Measurements from ENCODE around the gene SLC25A4. TPM values are rescaled to one million over a fixed set of nuclear protein-coding genes. Genes with fewer than 3 reads are reported as not detected.
"Not testable (repeated sequence)": the region's sequence is repeated elsewhere in the genome, so short reads cannot be mapped to it uniquely, and the experiment has no call there.

Gene SLC25A4
- total and polyA plus RNA-seq, 4 donors = 72.6 to 119 (median 92.3) TPM

DNA sequence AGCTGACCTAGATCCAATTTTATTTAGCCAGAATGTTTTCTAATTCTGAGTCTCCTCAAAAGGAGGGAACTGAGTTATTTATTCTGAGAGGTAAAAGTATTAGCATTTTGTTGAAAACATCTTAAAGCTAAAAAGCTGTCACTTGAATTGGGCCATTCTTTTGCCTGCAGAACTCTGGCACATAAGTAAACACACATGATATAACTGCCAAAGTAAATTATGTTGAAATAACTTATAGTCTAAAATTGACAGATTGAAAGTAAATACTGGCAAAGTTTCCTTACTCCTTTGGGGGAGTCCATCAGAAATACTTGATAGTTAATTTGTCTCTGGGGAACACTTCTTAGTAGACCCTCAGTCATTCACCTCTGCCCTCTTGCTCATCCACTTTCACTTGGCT lies 38.3 kb upstream of the SLC25A4 start:
- H3K36me3 ChIP-seq (ENCODE audit: control insufficient read depth in 1 of 2, insufficient read depth in 2 of 2, low read length in 1 of 2) = no peaks in the 10 kb centered on the region
- no peak overlapping the region for H3K27ac ChIP-seq (ENCODE audit: low read depth in 1 of 2, low read length in 2 of 2)
- ATAC-seq (ENCODE audit: low FRiP score) = no peak
- no peaks in the 10 kb centered on the region for H3K9me3 ChIP-seq (ENCODE audit: control insufficient read depth, low read length)
- H3K4me1 ChIP-seq (ENCODE audit: control insufficient read depth in 1 of 2, insufficient read depth in 2 of 2, low read length in 2 of 2) = no peaks in the 10 kb centered on the region
- intact Hi-C loops (cut with DNase I) = no loop called here
- no peak for DNase-seq
- no peak overlapping the region for H3K4me3 ChIP-seq (ENCODE audit: low read length in 2 of 2)
- no peaks in the 10 kb centered on the region for H3K27me3 ChIP-seq (ENCODE audit: control insufficient read depth in 1 of 2, insufficient read depth in 2 of 2, low read length in 1 of 2)

DNA sequence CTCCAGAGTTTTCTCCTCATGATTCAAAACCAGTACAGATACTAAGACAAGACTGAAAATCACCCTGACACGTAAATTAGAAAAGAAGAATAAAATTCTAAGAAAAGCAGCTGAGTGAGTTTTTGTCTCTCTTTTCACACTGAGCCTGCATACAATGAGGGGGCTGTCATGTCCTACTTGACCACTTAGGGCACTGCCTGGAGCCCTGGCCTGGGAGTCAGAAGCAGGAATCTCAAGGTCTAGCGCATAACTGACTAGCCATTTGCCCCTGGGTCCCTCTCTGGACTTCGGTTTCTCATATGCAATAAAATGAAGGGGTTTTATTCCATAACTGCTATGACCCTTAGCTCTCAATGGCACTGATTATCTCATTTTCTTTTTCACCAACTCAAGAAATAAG lies 36.7 kb upstream of the SLC25A4 start:
- ATAC-seq (ENCODE audit: low FRiP score) (no peak), DNase-seq (no peak)
- intact Hi-C loops (cut with DNase I) = no loop called here
- H3K27me3 ChIP-seq (ENCODE audit: control insufficient read depth in 1 of 2, insufficient read depth in 2 of 2, low read length in 1 of 2) = no peaks in the 10 kb centered on the region
- no peaks in the 10 kb centered on the region for H3K4me1 ChIP-seq (ENCODE audit: control insufficient read depth in 1 of 2, insufficient read depth in 2 of 2, low read length in 2 of 2)
- H3K4me3 ChIP-seq (ENCODE audit: low read length in 2 of 2) = no peak overlapping the region
- 95 to 96% methylated on average over 3 of the region's 3 CpGs for WGBS, 2 donors
- H3K36me3 ChIP-seq (ENCODE audit: control insufficient read depth in 1 of 2, insufficient read depth in 2 of 2, low read length in 1 of 2) = no peaks in the 10 kb centered on the region
- no peaks in the 10 kb centered on the region for H3K9me3 ChIP-seq (ENCODE audit: control insufficient read depth, low read length)
- H3K27ac ChIP-seq (ENCODE audit: low read depth in 1 of 2, low read length in 2 of 2) = no peak overlapping the region

DNA sequence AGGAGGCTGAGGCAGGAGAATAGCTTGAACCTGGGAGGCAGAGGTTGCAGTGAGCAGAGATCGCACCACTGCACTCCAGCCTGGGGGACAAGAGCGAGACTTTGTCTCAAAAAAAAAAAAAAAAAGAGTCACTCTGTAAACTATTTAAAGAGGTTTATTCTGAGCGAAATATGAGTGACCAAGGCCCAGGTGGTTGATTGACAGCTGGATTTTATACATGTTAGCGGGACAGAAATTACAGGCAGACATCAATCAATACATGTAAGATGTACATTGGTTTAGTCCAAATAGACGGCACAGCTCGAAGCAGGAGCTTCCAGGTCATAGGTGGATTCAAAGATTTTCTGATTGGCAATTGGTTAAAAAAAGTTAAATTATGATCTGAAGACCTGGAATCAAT lies 35.5 kb upstream of the SLC25A4 start:
- DNase-seq; H3K4me3 ChIP-seq (ENCODE audit: low read length in 2 of 2); H3K27me3 ChIP-seq (ENCODE audit: control insufficient read depth in 1 of 2, insufficient read depth in 2 of 2, low read length in 1 of 2); ATAC-seq (ENCODE audit: low FRiP score); intact Hi-C loops (cut with DNase I); H3K36me3 ChIP-seq (ENCODE audit: control insufficient read depth in 1 of 2, insufficient read depth in 2 of 2, low read length in 1 of 2); H3K27ac ChIP-seq (ENCODE audit: low read depth in 1 of 2, low read length in 2 of 2); H3K4me1 ChIP-seq (ENCODE audit: control insufficient read depth in 1 of 2, insufficient read depth in 2 of 2, low read length in 2 of 2); H3K9me3 ChIP-seq (ENCODE audit: control insufficient read depth, low read length): not testable (repeated sequence)
- WGBS, 2 donors = 97 to 99% methylated on average over 6 of the region's 6 CpGs

DNA sequence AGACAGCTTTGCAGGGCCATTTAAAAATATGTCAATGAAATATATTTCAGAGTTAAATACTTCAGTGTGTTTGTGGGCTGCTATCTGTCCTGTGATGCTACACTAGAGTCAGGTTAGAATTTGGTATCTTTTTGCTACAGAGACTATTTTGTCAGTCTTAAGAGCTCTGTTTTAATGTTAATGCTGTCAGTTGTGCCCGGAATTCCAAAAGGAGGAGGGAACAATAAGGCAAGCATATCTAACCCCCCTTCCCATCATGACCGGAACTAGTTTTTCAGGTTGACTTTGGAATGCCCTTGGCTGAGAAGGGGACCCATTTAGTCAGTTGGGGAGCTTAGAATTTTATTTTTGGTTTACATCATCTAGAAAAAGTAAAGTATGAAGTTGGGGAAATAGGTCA lies 34.9 kb upstream of the SLC25A4 start:
- H3K9me3 ChIP-seq (ENCODE audit: control insufficient read depth, low read length) = no peaks in the 10 kb centered on the region
- no peaks in the 10 kb centered on the region for H3K27me3 ChIP-seq (ENCODE audit: control insufficient read depth in 1 of 2, insufficient read depth in 2 of 2, low read length in 1 of 2)
- intact Hi-C loops (cut with DNase I) = no loop called here
- no peaks in the 10 kb centered on the region for H3K36me3 ChIP-seq (ENCODE audit: control insufficient read depth in 1 of 2, insufficient read depth in 2 of 2, low read length in 1 of 2)
- DNase-seq = no peak
- H3K4me1 ChIP-seq (ENCODE audit: control insufficient read depth in 1 of 2, insufficient read depth in 2 of 2, low read length in 2 of 2) = peaks cover 0 to 3% of the 10 kb centered on the region in 2 donors
- no peak for ATAC-seq (ENCODE audit: low FRiP score)
- H3K27ac ChIP-seq (ENCODE audit: low read depth in 1 of 2, low read length in 2 of 2) = no peak overlapping the region
- no peak overlapping the region for H3K4me3 ChIP-seq (ENCODE audit: low read length in 2 of 2)
- 69 to 79% methylated on average over 2 of the region's 2 CpGs for WGBS, 2 donors

DNA sequence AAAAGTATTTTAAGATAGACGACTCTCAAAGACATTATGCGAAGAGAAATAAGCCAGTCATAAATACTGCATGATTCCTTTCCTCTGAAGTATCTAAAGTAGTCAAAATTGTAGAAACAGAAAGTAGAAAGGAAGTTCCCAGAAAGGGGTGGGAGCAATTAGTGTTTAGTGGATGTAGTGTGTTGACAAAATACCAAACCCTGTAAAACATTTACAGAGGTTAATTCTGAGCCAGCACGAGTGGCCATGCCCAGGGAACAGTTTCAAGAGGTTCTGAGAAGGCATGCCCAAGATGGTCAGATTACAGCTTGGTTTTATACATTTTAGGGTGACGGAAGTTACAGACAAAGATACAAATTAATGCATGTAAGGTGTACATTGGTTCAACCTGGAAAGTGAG lies 34.4 kb upstream of the SLC25A4 start:
- intact Hi-C loops (cut with DNase I) = no loop called here

DNA sequence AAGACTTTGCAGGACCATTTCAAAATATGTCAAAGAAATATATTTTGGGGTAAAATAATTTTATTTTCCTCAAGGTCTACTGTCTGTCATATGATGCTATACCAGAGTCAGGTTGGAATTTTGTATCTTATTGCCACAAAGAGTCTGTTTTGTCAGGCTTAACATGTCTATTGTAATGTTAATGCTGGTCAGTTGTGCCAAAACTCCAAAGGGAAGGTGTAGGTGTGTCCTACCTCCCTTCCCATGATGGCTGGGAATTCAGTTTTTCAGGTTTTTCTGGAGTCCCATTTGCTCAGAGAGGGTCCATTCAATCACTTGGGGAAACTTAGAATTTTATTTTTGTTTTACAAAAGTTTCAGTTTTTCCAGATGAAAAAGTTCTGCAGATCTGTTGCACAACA lies 33.3 kb upstream of the SLC25A4 start:
- H3K4me1 ChIP-seq (ENCODE audit: control insufficient read depth in 1 of 2, insufficient read depth in 2 of 2, low read length in 2 of 2) = peaks cover 0 to 3% of the 10 kb centered on the region in 2 donors
- DNase-seq (no peak), ATAC-seq (ENCODE audit: low FRiP score) (no peak)
- intact Hi-C loops (cut with DNase I) = no loop called here
- no peaks in the 10 kb centered on the region for H3K36me3 ChIP-seq (ENCODE audit: control insufficient read depth in 1 of 2, insufficient read depth in 2 of 2, low read length in 1 of 2)
- H3K4me3 ChIP-seq (ENCODE audit: low read length in 2 of 2) = no peak overlapping the region
- H3K27ac ChIP-seq (ENCODE audit: low read depth in 1 of 2, low read length in 2 of 2) = no peak overlapping the region
- H3K9me3 ChIP-seq (ENCODE audit: control insufficient read depth, low read length) = no peaks in the 10 kb centered on the region
- H3K27me3 ChIP-seq (ENCODE audit: control insufficient read depth in 1 of 2, insufficient read depth in 2 of 2, low read length in 1 of 2) = no peaks in the 10 kb centered on the region

More for the DNA sequence above, 34.4 kb upstream of the SLC25A4 start:
- Histone ChIP-seq H3K36me3 (ENCODE audit: control insufficient read depth in 1 of 2, insufficient read depth in 2 of 2, low read length in 1 of 2) (no peaks in the 10 kb centered on the region), H3K27ac (ENCODE audit: low read depth in 1 of 2, low read length in 2 of 2) (no peak overlapping the region), H3K9me3 (ENCODE audit: control insufficient read depth, low read length) (no peaks in the 10 kb centered on the region), H3K27me3 (ENCODE audit: control insufficient read depth in 1 of 2, insufficient read depth in 2 of 2, low read length in 1 of 2) (no peaks in the 10 kb centered on the region), H3K4me1 (ENCODE audit: control insufficient read depth in 1 of 2, insufficient read depth in 2 of 2, low read length in 2 of 2) (peaks cover 0 to 3% of the 10 kb centered on the region in 2 donors), H3K4me3 (ENCODE audit: low read length in 2 of 2) (no peak overlapping the region)
- WGBS, 2 donors = 60 to 61% methylated on average over 4 of the region's 4 CpGs
- DNase-seq = no peak
- ATAC-seq (ENCODE audit: low FRiP score) = no peak

DNA sequence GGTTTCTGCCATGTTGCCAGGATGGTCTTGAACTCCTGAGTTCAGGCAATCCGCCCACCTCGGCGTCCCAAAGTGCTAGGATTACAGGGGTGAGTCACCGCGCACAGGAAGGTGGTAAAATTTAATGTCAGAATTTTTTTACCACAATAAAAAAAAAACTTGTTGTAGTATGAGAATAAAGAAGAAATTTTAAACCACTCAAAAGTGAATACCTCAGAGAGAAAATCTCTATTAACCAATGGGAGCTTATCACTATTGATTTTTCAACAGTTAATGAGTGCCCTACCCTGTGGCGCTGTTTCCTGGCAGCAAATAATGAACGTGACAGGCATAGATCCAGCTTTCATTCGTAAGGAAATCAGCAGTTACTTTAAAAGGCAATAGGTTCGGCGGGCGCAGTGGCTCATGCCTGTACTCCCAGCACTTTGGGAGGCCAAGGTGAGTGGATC lies 32.7 kb upstream of the SLC25A4 start:
- Histone ChIP-seq H3K4me1 (ENCODE audit: control insufficient read depth in 1 of 2, insufficient read depth in 2 of 2, low read length in 2 of 2) (peaks cover 0 to 3% of the 10 kb centered on the region in 2 donors), H3K9me3 (ENCODE audit: control insufficient read depth, low read length) (no peaks in the 10 kb centered on the region), H3K27me3 (ENCODE audit: control insufficient read depth in 1 of 2, insufficient read depth in 2 of 2, low read length in 1 of 2) (no peaks in the 10 kb centered on the region), H3K4me3 (ENCODE audit: low read length in 2 of 2) (no peak overlapping the region), H3K36me3 (ENCODE audit: control insufficient read depth in 1 of 2, insufficient read depth in 2 of 2, low read length in 1 of 2) (no peaks in the 10 kb centered on the region), H3K27ac (ENCODE audit: low read depth in 1 of 2, low read length in 2 of 2) (no peak overlapping the region)
- intact Hi-C loops (cut with DNase I) = no loop called here
- ATAC-seq (ENCODE audit: low FRiP score) (no peak), DNase-seq (no peak)
- 79 to 84% methylated on average over 11 of the region's 11 CpGs for WGBS, 2 donors

DNA sequence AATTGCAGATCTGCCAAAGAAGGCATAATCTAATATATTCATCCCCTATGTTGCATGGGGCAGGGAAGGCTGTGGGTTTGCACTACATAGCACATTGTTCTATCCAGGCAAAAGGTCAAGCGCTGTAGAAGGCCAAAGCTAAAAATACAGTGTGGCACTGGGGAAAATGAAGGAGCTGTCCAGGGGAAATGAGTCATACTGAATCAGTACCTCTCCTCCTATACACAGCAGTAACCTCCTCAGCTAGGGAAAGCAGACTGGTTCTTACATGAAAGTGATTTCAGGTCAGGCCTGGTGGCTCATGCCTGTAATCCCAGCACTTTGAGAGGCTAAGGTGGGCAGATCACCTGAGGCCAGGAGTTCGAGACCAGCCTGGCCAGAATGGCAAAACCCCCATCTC lies 31.0 kb upstream of the SLC25A4 start:
- DNase-seq = no peak
- Histone ChIP-seq H3K9me3 (ENCODE audit: control insufficient read depth, low read length) (no peaks in the 10 kb centered on the region), H3K4me3 (ENCODE audit: low read length in 2 of 2) (no peak overlapping the region), H3K27ac (ENCODE audit: low read depth in 1 of 2, low read length in 2 of 2) (peak overlapping the region in 1 of 2 donors; percentile 52), H3K36me3 (ENCODE audit: control insufficient read depth in 1 of 2, insufficient read depth in 2 of 2, low read length in 1 of 2) (no peaks in the 10 kb centered on the region), H3K27me3 (ENCODE audit: control insufficient read depth in 1 of 2, insufficient read depth in 2 of 2, low read length in 1 of 2) (no peaks in the 10 kb centered on the region), H3K4me1 (ENCODE audit: control insufficient read depth in 1 of 2, insufficient read depth in 2 of 2, low read length in 2 of 2) (peaks cover 0 to 3% of the 10 kb centered on the region in 2 donors)
- intact Hi-C loops (cut with DNase I) = no loop called here
- peak; percentile 93 for ATAC-seq (ENCODE audit: low FRiP score)
- 24 to 25% methylated on average over 2 of the region's 2 CpGs for WGBS, 2 donors

DNA sequence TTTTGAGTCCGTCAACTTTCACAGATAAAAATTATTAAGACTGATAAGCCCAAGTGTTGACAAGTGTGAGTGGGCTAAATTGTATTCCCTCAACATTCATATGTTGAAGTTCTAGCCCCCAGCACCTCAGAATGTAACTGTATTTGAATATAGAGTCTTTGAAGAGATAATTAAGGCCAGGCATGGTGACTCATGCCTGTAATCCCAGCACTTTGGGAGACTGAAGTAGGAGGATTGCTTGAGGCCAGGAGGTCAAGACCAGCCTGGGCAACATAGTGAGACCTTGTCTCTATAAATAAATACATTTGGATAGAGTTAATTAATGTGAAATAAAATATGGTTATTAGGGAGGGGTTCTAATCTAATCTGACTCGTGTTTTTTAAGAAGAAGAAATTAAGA lies 29.7 kb upstream of the SLC25A4 start:
- WGBS, 2 donors = 72 to 78% methylated on average over 2 of the region's 2 CpGs
- H3K36me3 ChIP-seq (ENCODE audit: control insufficient read depth in 1 of 2, insufficient read depth in 2 of 2, low read length in 1 of 2) = no peaks in the 10 kb centered on the region
- ATAC-seq (ENCODE audit: low FRiP score) (no peak), DNase-seq (no peak)
- H3K4me1 ChIP-seq (ENCODE audit: control insufficient read depth in 1 of 2, insufficient read depth in 2 of 2, low read length in 2 of 2) = peaks cover 0 to 3% of the 10 kb centered on the region in 2 donors
- no peaks in the 10 kb centered on the region for H3K27me3 ChIP-seq (ENCODE audit: control insufficient read depth in 1 of 2, insufficient read depth in 2 of 2, low read length in 1 of 2)
- no peaks in the 10 kb centered on the region for H3K9me3 ChIP-seq (ENCODE audit: control insufficient read depth, low read length)
- H3K27ac ChIP-seq (ENCODE audit: low read depth in 1 of 2, low read length in 2 of 2) = no peak overlapping the region
- intact Hi-C loops (cut with DNase I) = no loop called here
- no peak overlapping the region for H3K4me3 ChIP-seq (ENCODE audit: low read length in 2 of 2)
